PC-9 (cell line): ENCODE results near the gene LEP.

Experiments used
- EZH2 ChIP-seq: fragments of 200-600 bp; sonication (generic); IDR thresholded peaks from 2 replicates; pipeline ENCODE4 v1.8.0; 2017; ENCODE audit warnings: antibody characterized with exemption, low read depth
- TF ChIP-seq, protein P1 (sequence below): fragments of 200-600 bp; sonication (generic); conservative IDR thresholded peaks from 2 replicates; pipeline ENCODE4 v1.6.1; 2017; ENCODE audit warnings: mixed run types, antibody characterized with exemption, mild to moderate bottlenecking, moderate library complexity

DNA sequence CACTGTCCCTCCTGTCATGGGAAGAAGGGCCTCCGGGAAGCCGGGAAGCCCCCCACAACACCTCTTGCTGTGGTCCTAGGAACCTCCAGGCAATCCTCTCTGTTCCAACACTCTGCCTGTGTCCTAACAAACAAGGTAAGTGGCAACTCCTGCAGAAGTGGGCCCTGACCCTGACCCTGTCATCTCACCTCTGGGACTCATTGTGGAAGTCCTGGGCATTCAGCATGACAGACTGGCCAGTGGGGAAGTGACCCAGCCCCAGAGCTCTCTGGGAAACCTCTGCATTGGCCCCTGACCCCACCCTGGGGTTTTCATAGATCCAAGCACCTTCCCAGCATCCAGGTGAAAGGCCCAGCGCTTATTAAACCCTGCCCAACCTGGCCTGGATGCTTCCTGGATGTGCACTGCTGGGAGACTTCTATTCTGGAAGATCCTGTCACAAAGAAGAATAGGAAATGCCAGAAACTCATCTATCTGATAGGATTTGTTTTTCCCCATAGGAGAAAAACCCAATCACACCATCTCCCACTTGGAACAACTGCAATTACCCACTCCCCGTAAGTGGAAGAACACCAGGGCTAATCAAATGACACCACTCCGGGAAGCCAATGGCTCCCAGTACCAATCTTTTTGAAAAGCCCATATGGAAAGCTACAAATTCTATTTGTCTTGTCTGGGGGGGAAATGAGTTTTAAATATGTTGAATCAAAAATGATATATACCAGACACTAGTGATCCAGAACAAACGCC, 24.3 kb downstream of the LEP start:
- TF ChIP-seq, protein P1, sequence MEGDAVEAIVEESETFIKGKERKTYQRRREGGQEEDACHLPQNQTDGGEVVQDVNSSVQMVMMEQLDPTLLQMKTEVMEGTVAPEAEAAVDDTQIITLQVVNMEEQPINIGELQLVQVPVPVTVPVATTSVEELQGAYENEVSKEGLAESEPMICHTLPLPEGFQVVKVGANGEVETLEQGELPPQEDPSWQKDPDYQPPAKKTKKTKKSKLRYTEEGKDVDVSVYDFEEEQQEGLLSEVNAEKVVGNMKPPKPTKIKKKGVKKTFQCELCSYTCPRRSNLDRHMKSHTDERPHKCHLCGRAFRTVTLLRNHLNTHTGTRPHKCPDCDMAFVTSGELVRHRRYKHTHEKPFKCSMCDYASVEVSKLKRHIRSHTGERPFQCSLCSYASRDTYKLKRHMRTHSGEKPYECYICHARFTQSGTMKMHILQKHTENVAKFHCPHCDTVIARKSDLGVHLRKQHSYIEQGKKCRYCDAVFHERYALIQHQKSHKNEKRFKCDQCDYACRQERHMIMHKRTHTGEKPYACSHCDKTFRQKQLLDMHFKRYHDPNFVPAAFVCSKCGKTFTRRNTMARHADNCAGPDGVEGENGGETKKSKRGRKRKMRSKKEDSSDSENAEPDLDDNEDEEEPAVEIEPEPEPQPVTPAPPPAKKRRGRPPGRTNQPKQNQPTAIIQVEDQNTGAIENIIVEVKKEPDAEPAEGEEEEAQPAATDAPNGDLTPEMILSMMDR = no peak
- TF ChIP-seq EZH2 = no peak
